HG03108 (cell line): ENCODE measurements around the gene ADGRE3.

Source experiments
- ATAC-seq: cut with Tn5 transposase; IDR thresholded peaks from one replicate; pipeline ENCODE4 v1.9.1; 2021; ENCODE audit warnings: moderate library complexity; ENCODE audit not compliant: unreplicated experiment

The ADGRE3 gene

GRCh38 chr19:14674764-14675163, at the start of gene ADGRE3:
Gene ADGRE3 (minus strand): TSS chr19:14674844. CDS start chr19:14674770, 74 bp downstream.
- ATAC-seq, result no peak

- ATAC-seq, result no peak
These were observed 47.5 kb upstream of the ADGRE3 start for GRCh38 chr19:14722127-14722526.

DNA sequence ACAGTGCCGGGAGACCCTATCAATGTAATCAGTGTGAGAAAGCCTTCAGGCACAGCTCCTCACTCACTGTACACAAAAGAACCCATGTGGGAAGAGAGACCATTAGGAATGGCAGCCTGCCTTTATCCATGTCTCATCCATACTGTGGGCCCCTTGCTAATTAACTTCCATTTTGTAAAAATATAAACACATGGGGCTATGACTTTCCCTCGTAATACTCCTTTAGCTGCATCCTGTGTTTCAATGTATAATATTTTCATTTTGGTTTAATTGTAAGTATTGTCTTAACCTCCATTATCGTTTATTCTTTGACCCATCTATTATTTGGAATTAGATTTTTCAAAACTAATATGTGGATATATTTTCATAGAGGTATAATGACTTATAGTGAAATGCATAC, 44.5 kb upstream of the ADGRE3 start:
- no peak for ATAC-seq

GRCh38 chr19:14718522-14719116, 44.0 kb upstream of the ADGRE3 start:
- no peak for ATAC-seq

DNA sequence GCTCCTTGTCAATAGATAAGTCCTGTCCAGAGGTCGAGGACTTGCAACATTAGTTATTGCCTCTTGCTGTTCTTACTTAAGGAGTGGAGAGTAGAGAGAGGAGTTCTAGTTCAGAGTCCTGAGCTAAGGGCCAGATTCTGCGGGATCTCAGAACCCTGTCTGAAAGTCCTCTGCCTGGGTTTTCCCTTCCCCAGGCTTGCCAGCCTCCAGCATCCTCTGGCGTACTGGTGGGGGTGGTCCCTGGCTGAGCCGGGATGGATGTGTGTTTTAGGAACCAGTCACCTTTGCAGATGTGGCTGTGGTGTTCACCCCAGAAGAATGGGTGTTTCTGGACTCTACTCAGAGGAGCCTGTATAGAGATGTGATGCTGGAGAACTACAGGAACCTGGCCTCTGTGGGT, 41.2 kb upstream of the ADGRE3 start:
- no peak for ATAC-seq

DNA sequence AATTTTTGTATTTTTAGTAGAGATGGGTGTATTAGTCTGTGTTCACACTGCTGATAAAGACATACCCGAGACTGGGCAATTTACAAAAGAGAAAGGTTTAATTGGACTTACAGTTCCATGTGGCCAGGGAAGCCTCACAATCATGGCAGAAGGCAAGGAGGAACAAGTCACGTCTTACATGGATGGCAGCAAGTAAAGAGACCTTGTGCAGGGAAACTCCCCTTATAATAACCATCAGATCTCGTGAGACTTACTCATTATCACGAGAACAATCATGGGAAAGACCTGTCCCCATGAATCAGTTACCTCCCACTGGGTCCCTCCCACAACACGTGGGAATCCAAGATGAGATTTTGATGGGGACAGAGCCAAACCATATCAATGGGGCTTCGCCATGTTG, 29.8 kb upstream of the ADGRE3 start:
- ATAC-seq, result no peak

DNA sequence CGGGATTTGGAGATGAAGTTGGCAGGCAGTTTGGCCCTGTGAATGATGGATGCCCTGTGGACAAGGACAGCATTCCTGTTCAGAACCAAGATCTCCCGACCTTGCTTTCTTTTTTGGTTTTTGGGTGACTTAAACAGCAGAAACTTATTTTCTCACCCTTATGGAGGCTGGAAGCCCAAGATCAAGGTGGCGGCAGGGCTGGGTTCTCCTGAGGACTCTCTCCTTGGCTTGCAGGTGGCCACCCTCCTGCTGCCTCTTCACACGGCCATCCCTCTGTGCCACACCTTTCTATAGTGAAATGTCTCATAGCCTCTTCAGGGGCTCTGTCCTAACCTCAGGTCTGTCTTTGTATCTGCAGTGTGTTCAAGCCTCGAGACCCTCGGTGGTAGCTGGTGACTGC, 29.2 kb upstream of the ADGRE3 start:
- no peak for ATAC-seq

DNA sequence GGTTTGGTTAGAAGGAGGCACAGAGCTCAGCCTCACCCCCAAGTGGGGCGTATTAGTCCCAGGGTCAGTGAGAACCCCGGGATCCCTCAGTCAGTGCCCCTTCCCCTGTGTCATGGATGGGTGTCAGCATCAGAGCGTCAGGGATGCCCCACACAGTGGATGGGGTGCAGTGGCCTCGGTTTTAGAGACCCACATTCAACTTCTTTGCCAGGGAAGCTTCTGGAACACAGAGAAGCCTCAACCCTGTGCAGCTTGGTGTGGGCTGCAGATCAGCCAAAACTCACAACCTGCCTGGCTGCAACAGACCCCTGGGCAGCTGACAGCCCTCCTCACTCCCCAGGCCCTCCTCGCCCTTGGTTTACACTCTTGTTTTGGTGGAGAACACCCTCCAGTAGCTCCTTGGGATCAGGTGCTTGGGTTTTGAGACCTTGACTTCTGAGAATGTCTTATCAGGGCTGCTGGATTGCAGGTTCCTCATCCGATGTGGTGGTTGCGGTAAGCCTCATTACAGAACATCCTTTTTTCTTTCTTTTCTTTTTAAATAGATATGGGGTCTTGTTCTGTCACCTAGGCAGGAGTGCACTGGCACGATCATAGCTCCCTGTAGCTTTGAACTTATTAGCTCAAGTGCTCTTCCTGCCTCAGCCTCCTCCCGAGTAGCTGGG, 26.2 kb upstream of the ADGRE3 start:
- ATAC-seq, result no peak

DNA sequence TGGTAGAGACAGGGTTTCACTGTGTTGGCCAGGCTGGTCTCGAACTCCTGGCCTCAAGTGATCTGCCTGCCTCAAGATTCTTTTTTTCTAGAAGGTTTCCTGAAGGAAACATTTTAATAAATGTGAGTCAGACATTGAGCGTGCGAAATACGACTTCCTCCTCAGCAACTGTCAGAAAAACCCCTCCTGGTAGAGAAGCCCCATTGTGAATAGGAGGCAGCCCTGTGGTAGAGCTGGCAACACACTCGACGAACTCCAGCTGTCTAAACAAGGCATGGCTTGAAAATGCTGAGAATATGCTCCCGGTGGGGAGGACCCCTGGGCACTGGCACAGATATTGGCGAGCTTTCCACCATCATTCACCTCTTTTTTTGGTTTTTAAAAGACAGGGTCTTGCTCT, 25.0 kb upstream of the ADGRE3 start:
- no peak for ATAC-seq

DNA sequence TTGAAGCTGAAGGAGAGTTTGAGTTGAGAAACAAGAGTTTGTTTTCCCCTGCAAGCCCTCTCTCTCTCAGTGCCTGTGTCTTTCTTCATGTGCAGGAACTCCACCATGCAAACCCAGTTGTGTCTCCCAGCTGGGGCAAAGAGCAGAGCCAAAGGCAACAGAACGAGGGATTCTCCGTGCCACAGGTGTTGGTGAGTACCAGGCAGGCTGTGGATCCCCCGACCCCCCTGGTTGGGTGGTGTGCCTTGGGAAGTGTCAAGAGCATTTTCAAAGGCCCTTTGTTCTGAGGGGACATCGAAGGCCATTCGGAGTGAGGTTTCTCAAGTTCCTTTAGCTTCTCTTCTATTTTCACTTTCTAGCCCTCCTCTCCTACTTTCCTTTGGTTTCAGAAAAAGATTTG, 20.8 kb upstream of the ADGRE3 start:
- ATAC-seq, result no peak

- no peak for ATAC-seq
These were observed 20.1 kb upstream of the ADGRE3 start for GRCh38 chr19:14694641-14695266.

DNA sequence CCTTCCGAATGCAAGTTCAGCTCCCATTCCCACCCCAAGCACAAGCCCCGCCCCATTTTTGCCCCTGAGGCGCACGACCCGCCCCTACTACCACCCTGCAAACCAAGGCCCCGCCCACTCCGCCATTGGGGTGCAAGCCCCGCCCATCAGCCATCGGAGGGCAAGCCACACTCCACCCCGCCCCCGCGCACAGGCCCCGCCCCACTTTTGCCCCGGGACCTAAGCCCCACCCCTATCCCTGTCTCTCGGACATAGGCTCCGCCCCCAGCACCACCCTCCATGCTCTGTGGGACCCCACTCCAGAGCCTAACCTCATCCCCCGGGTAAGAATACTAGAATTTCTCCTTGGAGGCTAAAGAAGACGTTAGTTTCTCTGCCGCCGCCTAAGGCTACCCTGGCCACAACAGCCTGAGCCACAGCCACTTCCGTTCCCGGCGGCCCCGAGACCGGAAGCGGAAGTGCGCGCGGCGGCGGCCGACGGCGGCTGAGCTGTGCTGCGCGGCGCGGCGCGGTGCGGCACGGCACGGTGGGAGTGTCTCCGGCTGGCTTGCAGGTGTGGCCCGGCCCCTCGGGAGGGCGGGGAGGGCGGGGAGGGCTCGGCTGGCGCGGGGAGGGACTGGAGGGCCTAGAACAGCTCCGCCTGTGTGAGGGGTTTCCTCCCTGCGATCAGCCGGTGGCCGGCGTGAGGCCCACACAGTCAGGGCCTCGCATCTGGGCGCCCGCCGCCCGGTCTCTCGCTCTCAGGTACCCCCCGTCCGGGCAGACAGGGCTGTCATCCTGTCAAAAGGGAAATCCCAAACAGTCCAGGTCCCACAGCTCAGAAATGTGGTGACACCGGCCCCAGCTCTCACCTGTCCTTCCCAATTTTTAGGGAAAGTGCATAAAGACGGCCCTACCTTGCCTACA, 15.2 kb upstream of the ADGRE3 start, which contains the start of gene ZNF333:
TSS of gene ZNF333 (plus strand) at position 451 of the 906 bp plus-strand sequence. CDS start 3,444 bp downstream, outside the sequence.
- ATAC-seq, result peak; percentile 86

- no peak for ATAC-seq
These were observed 11.8 kb upstream of the ADGRE3 start for GRCh38 chr19:14686411-14686810.

DNA sequence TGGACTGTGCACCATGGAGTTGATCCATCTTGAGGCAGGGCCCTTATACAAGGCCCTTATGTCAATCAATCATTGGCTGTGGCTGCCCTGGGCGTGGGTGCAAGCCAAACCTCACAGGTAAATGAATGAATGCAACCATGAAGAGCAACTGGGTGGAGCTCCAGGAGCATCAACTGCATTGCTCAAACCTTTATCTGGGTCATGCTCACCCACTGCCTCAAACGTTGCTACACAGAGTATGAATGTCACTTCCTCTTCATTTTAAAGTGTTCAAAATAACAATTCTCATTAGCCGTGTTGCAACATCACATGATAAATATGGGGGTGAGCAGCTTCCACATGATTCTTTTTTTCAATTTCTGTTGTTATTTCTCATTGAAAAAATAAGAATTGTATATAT, 8.8 kb upstream of the ADGRE3 start:
- no peak for ATAC-seq

DNA sequence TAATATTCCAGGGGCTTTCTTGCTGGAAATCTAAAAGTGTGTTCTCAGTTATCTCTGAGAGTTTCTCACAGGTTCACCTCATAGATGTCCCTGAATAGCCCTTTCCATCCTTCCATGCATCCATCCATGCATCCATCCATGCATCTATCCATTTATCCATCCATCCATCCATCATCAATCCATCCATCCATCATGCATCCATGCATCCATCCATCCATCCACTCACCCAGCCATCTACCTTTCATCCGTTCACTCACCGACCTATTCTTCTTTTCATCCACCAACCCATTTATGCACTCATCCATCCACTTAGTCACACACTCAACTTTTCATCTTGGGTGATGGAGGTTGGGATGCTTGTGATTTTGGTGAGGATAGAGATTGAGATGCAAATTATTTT, 7.4 kb upstream of the ADGRE3 start:
- no peak for ATAC-seq

DNA sequence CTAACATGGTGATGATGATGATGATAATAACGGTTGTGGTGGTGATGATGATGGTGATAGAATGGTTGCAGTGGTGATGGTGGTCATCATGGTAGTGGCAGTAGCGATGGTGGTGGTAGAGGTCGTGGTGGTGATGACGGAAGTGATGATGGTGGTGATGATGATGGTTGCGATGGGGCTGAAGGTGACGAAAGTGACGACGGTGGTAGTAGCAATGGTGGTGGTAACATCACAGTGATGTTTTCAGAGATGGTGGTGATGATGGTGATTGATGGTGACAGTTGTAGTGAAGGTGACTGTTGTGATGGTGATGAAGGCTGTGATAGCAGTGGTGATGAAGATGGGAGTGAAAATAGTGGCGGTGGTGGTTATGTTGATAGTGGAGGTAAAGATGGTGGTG, 3.6 kb upstream of the ADGRE3 start:
- no peak for ATAC-seq

GRCh38 chr19:14677464-14677863, 2.8 kb upstream of the ADGRE3 start:
- ATAC-seq, result no peak

DNA sequence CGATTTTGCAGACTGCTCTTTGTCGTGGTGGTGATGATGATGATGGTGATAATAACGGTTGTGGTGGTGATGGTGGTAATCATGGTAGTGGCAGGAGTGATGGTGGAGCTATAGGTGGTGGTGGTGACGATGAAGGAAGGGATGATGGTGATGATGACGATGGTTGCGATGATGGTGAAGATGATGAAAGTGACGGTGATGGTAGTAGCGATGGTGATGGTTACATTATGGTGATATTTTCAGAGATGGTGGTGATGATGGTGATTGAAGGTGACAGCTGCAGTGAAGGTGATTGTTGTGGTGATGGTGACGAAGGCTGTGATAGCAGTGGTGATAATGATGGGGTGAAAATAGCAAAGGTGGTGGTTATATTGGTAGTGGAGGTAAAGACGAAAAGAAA, 2.1 kb upstream of the ADGRE3 start:
- ATAC-seq, result no peak

GRCh38 chr19:14673088-14673487, 1.6 kb downstream of the ADGRE3 start:
- ATAC-seq, result no peak

DNA sequence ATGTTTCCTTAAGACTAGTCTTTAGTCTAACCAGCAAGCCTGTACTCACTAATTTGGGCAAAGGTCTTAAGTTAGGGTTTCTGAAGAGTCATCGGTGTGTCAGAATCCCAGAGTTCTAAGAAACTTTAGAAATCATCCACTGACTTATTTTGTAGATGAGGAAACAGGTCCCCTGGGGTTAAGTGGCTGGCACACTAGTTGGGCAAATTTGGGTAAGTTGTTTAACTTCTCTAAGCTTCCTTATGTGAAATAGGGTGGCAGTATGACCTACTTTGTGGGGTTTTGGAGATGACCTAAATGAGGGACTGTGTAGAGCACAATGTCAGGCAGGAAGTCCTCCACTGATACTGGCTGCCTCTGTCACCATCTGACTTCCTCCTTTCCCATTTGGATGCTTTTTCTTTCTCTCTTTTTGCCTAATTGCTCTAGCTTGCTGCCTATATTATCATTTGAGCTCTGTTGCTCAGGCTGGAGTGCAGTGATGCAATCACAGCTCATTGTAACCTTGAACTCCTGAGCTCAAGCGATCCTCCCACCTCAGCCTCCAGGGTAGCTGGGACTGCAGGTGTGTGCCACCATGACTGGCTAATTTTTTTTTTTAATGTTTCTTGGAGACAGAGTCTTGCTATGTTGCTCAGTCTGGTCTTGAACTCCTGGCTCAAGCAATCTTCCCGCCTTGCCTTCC, 2.3 kb downstream of the ADGRE3 start:
- no peak for ATAC-seq

- no peak for ATAC-seq
These were observed 4.2 kb downstream of the ADGRE3 start for GRCh38 chr19:14670408-14670807.
